ENCODE results near the gene APOM.

- TF ChIP-seq CTCF (IDR thresholded peaks at IDR 0.05) (no peak), SMAD4 (CRISPR knock-in tag; IDR thresholded peaks at IDR 0.05) (no peak), MAX (CRISPR knock-in tag; IDR thresholded peaks at IDR 0.05) (no peak), ARID4B (CRISPR knock-in tag; IDR thresholded peaks at IDR 0.05; ENCODE audit: borderline replicate concordance) (no peak), NFYB (CRISPR knock-in tag; conservative IDR thresholded peaks at IDR 0.05; ENCODE audit: low read depth) (no peak), ZNF416 (CRISPR knock-in tag; IDR thresholded peaks at IDR 0.05) (no peak), USF1 (CRISPR knock-in tag; IDR thresholded peaks at IDR 0.05) (no peak)
Observed at GRCh38 chr6:31687860-31688693, 32.4 kb downstream of the APOM start.
